GM23248 (cell line): ENCODE measurements around the gene CDK14. TPM values are rescaled to one million over a fixed set of nuclear protein-coding genes. Genes with fewer than 3 reads are reported as not detected.

Experiments used
- DNase-seq: peaks from one replicate; pipeline ENCODE4 v3.0.0-alpha.2; 2015
- H2AFZ ChIP-seq: fragments of 200-600 bp; sonication (generic); 2 replicates; pipeline ENCODE4 v1.6.1; 2016; ENCODE audit warnings: antibody characterized with exemption
- H3F3A ChIP-seq: fragments of 200-600 bp; sonication (generic); 2 replicates; pipeline ENCODE4 v1.6.1; 2016; ENCODE audit warnings: mild to moderate bottlenecking, antibody characterized with exemption, mixed run types; ENCODE audit not compliant: insufficient read depth
- H3K27ac ChIP-seq: fragments of 200-600 bp; sonication (generic); 2 replicates; pipeline ENCODE4 v1.5.1; 2016; ENCODE audit warnings: mild to moderate bottlenecking
- H3K27me3 ChIP-seq: fragments of 200-600 bp; sonication (generic); replicated peaks from 2 replicates; pipeline ENCODE4 v1.6.1; 2016; ENCODE audit warnings: mild to moderate bottlenecking; ENCODE audit not compliant: insufficient read depth
- H3K36me3 ChIP-seq: fragments of 200-600 bp; sonication (generic); 2 replicates; pipeline ENCODE4 v1.6.1; 2016; ENCODE audit warnings: low read depth, mild to moderate bottlenecking
- H3K4me1 ChIP-seq: fragments of 200-600 bp; sonication (generic); 2 replicates; pipeline ENCODE4 v1.6.1; 2016; ENCODE audit warnings: mild to moderate bottlenecking; ENCODE audit not compliant: insufficient read depth
- H3K4me2 ChIP-seq: fragments of 200-600 bp; sonication (generic); one replicate; pipeline ENCODE4 v1.6.1; 2016; ENCODE audit warnings: mild to moderate bottlenecking; ENCODE audit not compliant: unreplicated experiment
- H3K4me3 ChIP-seq: fragments of 200-600 bp; sonication (generic); 2 replicates; pipeline ENCODE4 v1.5.1; 2016; ENCODE audit warnings: mild to moderate bottlenecking
- H3K79me2 ChIP-seq: fragments of 200-600 bp; sonication (generic); 2 replicates; pipeline ENCODE4 v1.6.1; 2016; ENCODE audit warnings: mild to moderate bottlenecking; ENCODE audit not compliant: insufficient read depth
- H3K9ac ChIP-seq: fragments of 200-600 bp; sonication (generic); 2 replicates; pipeline ENCODE4 v1.6.1; 2016; ENCODE audit warnings: mild to moderate bottlenecking
- H3K9me2 ChIP-seq: fragments of 200-600 bp; sonication (generic); 2 replicates; pipeline ENCODE4 v1.6.1; 2016; ENCODE audit warnings: mixed run types, mild to moderate bottlenecking, moderate library complexity; ENCODE audit not compliant: insufficient read depth
- H3K9me3 ChIP-seq: fragments of 200-600 bp; sonication (generic); one replicate; pipeline ENCODE4 v1.6.1; 2017; ENCODE audit warnings: low read depth
- H4K20me1 ChIP-seq: fragments of 200-600 bp; sonication (generic); 2 replicates; pipeline ENCODE4 v1.6.0; 2016; ENCODE audit not compliant: insufficient read depth
- EZH2 ChIP-seq: fragments of 200-600 bp; sonication (generic); IDR thresholded peaks from 2 replicates; pipeline ENCODE4 v1.6.1; 2018; ENCODE audit warnings: antibody characterized with exemption, mild to moderate bottlenecking; ENCODE audit not compliant: insufficient read depth, poor library complexity, severe bottlenecking
- EZH2phosphoT487 ChIP-seq: fragments of 200-600 bp; sonication (generic); IDR thresholded peaks from 2 replicates; pipeline ENCODE4 v1.6.1; 2018; ENCODE audit warnings: antibody characterized with exemption, moderate library complexity, mild to moderate bottlenecking, low read depth; ENCODE audit not compliant: insufficient read depth
- WGBS, 2 experiments: methylation state at CpG; one replicate each; pipeline ENCODE4 v1.1.6; 2015 to 2017; ENCODE audit warnings: low lambda C conversion rate in 2 of 2, low coverage in 1 of 2; ENCODE audit errors: missing lambda C conversion rate in 2 of 2; 5-methylcytosine and 5-hydroxymethylcytosine counted together
- in situ Hi-C: fragments of 300-500 bp; cut with MboI; formaldehyde crosslinking; loops from 2 replicates; pipeline ENCODE4 v1.15.0; 2020
- polyA plus RNA-seq: library from polyadenylated mRNA; unstranded; fragments of >200 nt; fragmentation: Nextera tagmentation; extraction: Ambion mirVana; gene quantifications from 2 replicates; pipeline ENCODE4 v1.2.1, GENCODE V29; 2016
- total RNA-seq: library from RNA; depleted of rRNA; stranded (reverse); fragments of >200 nt; shearing (Covaris generic); gene quantifications from 2 replicates; pipeline ENCODE4 v1.2.3, GENCODE V29; 2014

Gene CDK14
- total and polyA plus RNA-seq, 2 experiments from 2014 or later, result 19.9 to 21.2 TPM

DNA sequence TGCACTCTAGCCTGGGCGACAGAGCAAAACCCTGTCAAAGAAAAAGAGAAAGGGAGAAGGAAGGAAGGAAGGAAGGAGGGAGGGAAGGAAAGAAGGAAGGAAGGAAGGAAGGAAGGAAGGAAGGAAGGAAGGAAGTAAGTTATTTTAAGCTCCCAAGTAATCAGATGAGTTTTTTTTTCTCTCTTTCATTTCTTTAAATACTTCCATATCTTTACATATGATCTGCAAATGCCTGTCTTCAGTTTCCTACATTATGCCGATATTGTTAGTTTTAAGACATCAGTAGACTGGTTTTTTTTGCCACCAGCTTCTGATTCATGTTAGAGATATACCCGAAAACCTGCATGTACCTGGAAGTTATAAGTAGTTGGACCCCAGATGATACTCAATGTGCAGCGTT is 495.5 kb downstream of the CDK14 start:
- H3K36me3 ChIP-seq, result no peaks in the 10 kb centered on the region
- 93 to 99% methylated on average over 4 of the region's 4 CpGs for WGBS, 2 experiments
- no peaks in the 10 kb centered on the region for H3K79me2 ChIP-seq
- H3K27me3 ChIP-seq, result no peaks in the 10 kb centered on the region
- H3K27ac ChIP-seq, result no peak overlapping the region
- H3K4me1 ChIP-seq, result no peaks in the 10 kb centered on the region
- TF ChIP-seq EZH2 (no peak), EZH2phosphoT487 (no peak)
- H3F3A ChIP-seq, result peaks cover 14% of the 10 kb centered on the region; the same call in 1 of the 2 replicates
- H3K9ac ChIP-seq, result no peak overlapping the region
- H4K20me1 ChIP-seq, result no peaks in the 10 kb centered on the region
- H3K9me2 ChIP-seq, result no peaks in the 10 kb centered on the region
- DNase-seq, result no peak
- no peaks in the 10 kb centered on the region for H3K9me3 ChIP-seq
- H3K4me3 ChIP-seq, result no peak overlapping the region
- in situ Hi-C loops, result loop anchor here (25.0 kb wide), 1 partner anchor 546 kb away; no protein-coding TSS in a partner anchor
- no peak overlapping the region for H3K4me2 ChIP-seq
- H2AFZ ChIP-seq, result no peak overlapping the region

GRCh38 chr7:91093181-91093580 is 497.1 kb downstream of the CDK14 start:
- 94 to 100% methylated on average over 3 of the region's 3 CpGs for WGBS, 2 experiments
- H4K20me1 ChIP-seq, result no peaks in the 10 kb centered on the region
- no peak for DNase-seq
- H3K9ac ChIP-seq, result no peak overlapping the region
- H3K4me3 ChIP-seq, result no peak overlapping the region
- no peaks in the 10 kb centered on the region for H3K27me3 ChIP-seq
- H3K4me1 ChIP-seq, result no peaks in the 10 kb centered on the region
- TF ChIP-seq EZH2phosphoT487 (no peak), EZH2 (no peak)
- no peak overlapping the region for H2AFZ ChIP-seq
- no peak overlapping the region for H3K27ac ChIP-seq
- no peaks in the 10 kb centered on the region for H3K9me3 ChIP-seq
- no peaks in the 10 kb centered on the region for H3K36me3 ChIP-seq
- H3K4me2 ChIP-seq, result no peak overlapping the region
- peaks cover 9% of the 10 kb centered on the region; the same call in 1 of the 2 replicates for H3F3A ChIP-seq
- no peaks in the 10 kb centered on the region for H3K9me2 ChIP-seq
- H3K79me2 ChIP-seq, result no peaks in the 10 kb centered on the region
- in situ Hi-C loops, result loop anchor here (25.0 kb wide), 1 partner anchor 544 kb away; no protein-coding TSS in a partner anchor

DNA sequence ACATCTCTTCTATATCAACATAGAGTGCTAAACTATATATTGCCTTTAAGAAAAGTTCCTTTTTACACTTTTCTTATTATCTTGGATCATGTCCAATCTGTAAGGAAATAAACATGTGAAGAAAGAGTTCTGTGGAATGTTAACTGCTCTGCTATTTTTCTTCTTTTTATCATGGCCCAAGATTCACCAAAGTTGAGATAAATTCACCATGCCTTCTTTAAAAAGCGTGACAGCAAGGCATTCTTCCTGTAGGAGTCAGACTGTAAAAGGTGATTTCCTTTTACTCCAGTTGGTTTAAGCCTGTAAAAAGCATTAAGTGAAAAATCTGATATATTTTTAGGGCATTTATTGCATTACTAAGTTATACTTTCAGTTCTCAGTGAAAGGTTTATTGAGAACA is 502.4 kb downstream of the CDK14 start:
- Histone ChIP-seq H3K27me3 (no peaks in the 10 kb centered on the region), H3K4me1 (no peaks in the 10 kb centered on the region), H3K4me3 (no peak overlapping the region), H3F3A (no peaks in the 10 kb centered on the region), H3K9ac (no peak overlapping the region), H3K9me2 (no peaks in the 10 kb centered on the region), H3K4me2 (no peak overlapping the region), H2AFZ (no peak overlapping the region), H3K36me3 (no peaks in the 10 kb centered on the region), H4K20me1 (no peaks in the 10 kb centered on the region), H3K27ac (no peak overlapping the region), H3K9me3 (no peaks in the 10 kb centered on the region), H3K79me2 (no peaks in the 10 kb centered on the region)
- DNase-seq, result no peak
- in situ Hi-C loops, result loop anchor here (25.0 kb wide), 1 partner anchor 539 kb away; no protein-coding TSS in a partner anchor
- TF ChIP-seq EZH2 (no peak), EZH2phosphoT487 (no peak)
- WGBS, 2 experiments, result 100% methylated on average over 1 of the region's 1 CpG

DNA sequence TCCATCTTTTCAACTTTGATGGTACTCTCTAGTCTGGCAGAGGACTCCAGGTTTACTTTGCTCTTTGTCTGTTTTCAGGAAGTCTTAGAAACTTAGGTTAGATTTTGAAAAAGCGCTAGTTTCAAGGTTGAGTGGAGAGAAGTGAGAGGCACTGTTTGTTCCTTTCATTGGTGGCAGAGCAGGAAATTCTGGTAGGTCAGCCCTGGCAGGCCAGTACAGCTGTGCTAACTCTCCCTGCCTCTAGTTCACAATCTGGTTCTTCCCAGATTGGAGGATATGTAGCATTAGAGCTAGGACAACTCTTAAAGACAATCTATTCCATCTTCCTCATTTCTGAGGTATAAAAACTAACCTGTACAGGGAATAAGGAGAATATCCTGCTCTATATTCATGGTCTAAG is 507.2 kb downstream of the CDK14 start:
- Histone ChIP-seq H3K4me3 (no peak overlapping the region), H4K20me1 (no peaks in the 10 kb centered on the region), H3K27me3 (no peaks in the 10 kb centered on the region), H3K9ac (no peak overlapping the region), H3K4me2 (no peak overlapping the region), H3K9me3 (no peaks in the 10 kb centered on the region), H3K36me3 (no peaks in the 10 kb centered on the region), H3K79me2 (no peaks in the 10 kb centered on the region), H3F3A (no peaks in the 10 kb centered on the region), H2AFZ (no peak overlapping the region), H3K27ac (no peak overlapping the region), H3K9me2 (no peaks in the 10 kb centered on the region), H3K4me1 (no peaks in the 10 kb centered on the region)
- no peak for DNase-seq
- TF ChIP-seq EZH2, result no peak
- TF ChIP-seq EZH2phosphoT487, result no peak
- WGBS, 2 experiments, result 100% methylated on average over 1 of the region's 1 CpG
- in situ Hi-C loops, result no loop called here

- Histone ChIP-seq H3K36me3 (no peaks in the 10 kb centered on the region), H4K20me1 (no peaks in the 10 kb centered on the region), H3K27ac (no peak overlapping the region), H3K27me3 (no peaks in the 10 kb centered on the region), H3K4me3 (no peak overlapping the region), H3K9ac (no peak overlapping the region), H3K79me2 (no peaks in the 10 kb centered on the region), H2AFZ (no peak overlapping the region), H3K4me2 (no peak overlapping the region), H3F3A (no peaks in the 10 kb centered on the region), H3K9me3 (no peaks in the 10 kb centered on the region), H3K9me2 (no peaks in the 10 kb centered on the region), H3K4me1 (no peaks in the 10 kb centered on the region)
- 28 to 38% methylated on average over 3 of the region's 3 CpGs for WGBS, 2 experiments
- no peak for DNase-seq
- in situ Hi-C loops, result no loop called here
- TF ChIP-seq EZH2 (no peak), EZH2phosphoT487 (no peak)
These were observed 511.3 kb downstream of the CDK14 start for GRCh38 chr7:91107460-91107859.
